HepG2 (cell line): ENCODE results near the gene SLC38A8. TPM values are rescaled to one million over a fixed set of nuclear protein-coding genes. Genes with fewer than 3 reads are reported as not detected.

Source experiments
- ATAC-seq: fragments of 200-7000 bp; cut with Tn5 transposase; 3 replicates; pipeline ENCODE4 v1.9.1; 2020; ENCODE audit warnings: mild to moderate bottlenecking, moderate library complexity
- BruUV-seq: library from RNA; stranded (reverse); fragments of 400-500 nt; replicated peaks from 2 replicates; lab custom pipeline; 2021; lab: Mats Ljungman, UMichigan
- CTCF ChIA-PET: fragments of 300-600 bp; formaldehyde crosslinking; extraction: SDS; loops from one replicate; lab custom pipeline; 2021; ENCODE audit warnings: low total read pairs, inconsistent platforms, low intra/inter-chr PET ratio; lab: Yijun Ruan, JAX
- POLR2A ChIA-PET: fragments of 350-600 bp; sonication (Branson Sonifier 250); formaldehyde crosslinking; loops from one replicate; lab custom pipeline; 2020; ENCODE audit warnings: antibody characterized with exemption, inconsistent platforms; lab: Yijun Ruan, JAX
- DNase-seq: peaks from one replicate; pipeline ENCODE4 v3.0.0-alpha.2; 2015; ENCODE audit warnings: low spot score
- FAIRE-seq: peaks from 3 replicates; lab custom pipeline; 2011; peaks lifted over from hg19 to GRCh38; lab: Jason Lieb, UNC
- H2AFZ ChIP-seq: one replicate; pipeline ENCODE4 v1.6.1; 2011; ENCODE audit warnings: low read length, inconsistent platforms
- H3K27ac ChIP-seq: fragments of 300-600 bp; 3 replicates; pipeline ENCODE4 v1.8.0; 2011; ENCODE audit warnings: mixed run types, mild to moderate bottlenecking, mixed read lengths, low read length, inconsistent platforms; ENCODE audit not compliant: insufficient read depth; ENCODE audit errors: extremely low read length
- H3K27me3 ChIP-seq, 2 experiments: fragments of 200-600 bp in 1 of 2; 2 replicates in 1 of 2; 3 replicates in 1 of 2; pipeline versions ENCODE4 v1.6.0 to v1.8.0; 2011; ENCODE audit warnings: low read length in 2 of 2, mild to moderate bottlenecking in 2 of 2, moderate library complexity in 2 of 2, inconsistent platforms in 1 of 2; ENCODE audit not compliant: insufficient read depth in 2 of 2, control insufficient read depth in 1 of 2
- H3K36me3 ChIP-seq, 2 experiments: fragments of 200-600 bp in 1 of 2; replicated peaks in 1 of 2; 2 replicates in 1 of 2; 3 replicates in 1 of 2; pipeline versions ENCODE4 v1.5.1 to v1.8.0; 2011; ENCODE audit warnings: low read length in 2 of 2, inconsistent platforms in 1 of 2; ENCODE audit not compliant: insufficient read depth in 2 of 2, control insufficient read depth in 1 of 2
- H3K4me1 ChIP-seq: 2 replicates; pipeline ENCODE4 v1.5.1; 2012; ENCODE audit warnings: low read length, inconsistent platforms; ENCODE audit not compliant: insufficient read depth
- H3K4me2 ChIP-seq: 2 replicates; pipeline ENCODE4 v1.6.0; 2011; ENCODE audit warnings: low read depth, low read length, inconsistent platforms
- H3K4me3 ChIP-seq, 3 experiments: fragments of 200-600 bp in 1 of 3; sonication (generic), shearing (Covaris generic) in 1 of 3; replicated peaks in 1 of 3; 2 replicates each; pipeline ENCODE4 v1.5.1; 2011 to 2016; ENCODE audit warnings: low read length in 3 of 3, inconsistent platforms in 2 of 3, low read depth in 2 of 3, mild to moderate bottlenecking in 2 of 3, control low read depth in 1 of 3, mixed read lengths in 1 of 3; ENCODE audit not compliant: insufficient read depth in 1 of 3
- H3K79me2 ChIP-seq: one replicate; pipeline ENCODE4 v1.6.1; 2011; ENCODE audit warnings: low read length, inconsistent platforms; ENCODE audit not compliant: insufficient read depth
- H3K9ac ChIP-seq: 2 replicates; pipeline ENCODE4 v1.6.0; 2011; ENCODE audit warnings: mild to moderate bottlenecking, low read depth, low read length, inconsistent platforms; ENCODE audit not compliant: insufficient read depth
- H3K9me3 ChIP-seq: 2 replicates; pipeline ENCODE4 v1.5.1; 2012; ENCODE audit warnings: mild to moderate bottlenecking, low read length
- H4K20me1 ChIP-seq: 2 replicates; pipeline ENCODE4 v1.6.0; 2011; ENCODE audit warnings: inconsistent platforms, mild to moderate bottlenecking, low read length, moderate library complexity; ENCODE audit not compliant: insufficient read depth
- CC2D1A ChIP-seq: sonication (generic); formaldehyde crosslinking; IDR thresholded peaks from 2 replicates; pipeline ENCODE4 v1.8.1; 2023; ENCODE audit warnings: mild to moderate bottlenecking, missing genetic modification reagents
- POLR2G ChIP-seq: fragments of 200-400 bp; formaldehyde crosslinking; IDR thresholded peaks from 2 replicates; pipeline ENCODE4 v1.6.1; 2018; ENCODE audit warnings: mild to moderate bottlenecking, low read depth, low read length, moderate library complexity
- ZKSCAN1 ChIP-seq: fragments of 150-350 bp; IDR thresholded peaks from 2 replicates; pipeline ENCODE4 v1.6.1; 2014; ENCODE audit warnings: low read length
- WGBS: methylation state at CpG from one replicate; pipeline ENCODE4 v1.1.6; 2017; ENCODE audit warnings: low lambda C conversion rate; 5-methylcytosine and 5-hydroxymethylcytosine counted together
- in situ Hi-C: cut with HindIII; loops from 2 replicates; pipeline ENCODE4 v1.10.0; 2017; ENCODE audit warnings: low pct_unique_long_range_greater_than_20kb; ENCODE audit not compliant: extremely low pct_ligation_motif_present
- intact Hi-C: fragments of 100-400 bp; cut with micrococcal nuclease; formaldehyde crosslinking; loops from one replicate; pipeline ENCODE4 v1.10.0; 2022; ENCODE audit not compliant: unreplicated experiment
- polyA plus RNA-seq, 8 experiments: library from polyadenylated mRNA; depleted of rRNA in 3 of 8; stranded (reverse) in 7 of 8; unstranded in 1 of 8; fragments of >200 nt; fragmentation: Illumina TruSeq in 4 of 8; extraction: Trizol in 4 of 8; gene quantifications; 2 replicates each; pipeline versions ENCODE4 v1.2.1 to v1.2.3, GENCODE V29; 2011 to 2016; ENCODE audit warnings: low read depth in 4 of 8, missing spikeins in 1 of 8, mixed read lengths in 1 of 8; ENCODE audit not compliant: insufficient read depth in 1 of 8
- total RNA-seq, 5 experiments: library from RNA; depleted of rRNA; stranded (reverse); fragments of >200 nt; fragmentation: Illumina TruSeq; extraction: Trizol; gene quantifications; 2 replicates each; pipeline ENCODE4 v1.2.3, GENCODE V29; 2016; ENCODE audit warnings: low read depth in 1 of 5
- TF ChIP-seq, protein P1 (sequence below): sonication (generic); formaldehyde crosslinking; IDR thresholded peaks from one replicate; pipeline ENCODE4 v1.5.1; 2020; ENCODE audit warnings: mild to moderate bottlenecking, missing genetic modification reagents; ENCODE audit errors: not compliant biosample characterization

The SLC38A8 gene
- total and polyA plus RNA-seq, 2 of the 13 experiments (the other 11 are each of a cell fraction or from before 2014, with no cell fraction given), result 0.24 to 0.37 TPM

DNA sequence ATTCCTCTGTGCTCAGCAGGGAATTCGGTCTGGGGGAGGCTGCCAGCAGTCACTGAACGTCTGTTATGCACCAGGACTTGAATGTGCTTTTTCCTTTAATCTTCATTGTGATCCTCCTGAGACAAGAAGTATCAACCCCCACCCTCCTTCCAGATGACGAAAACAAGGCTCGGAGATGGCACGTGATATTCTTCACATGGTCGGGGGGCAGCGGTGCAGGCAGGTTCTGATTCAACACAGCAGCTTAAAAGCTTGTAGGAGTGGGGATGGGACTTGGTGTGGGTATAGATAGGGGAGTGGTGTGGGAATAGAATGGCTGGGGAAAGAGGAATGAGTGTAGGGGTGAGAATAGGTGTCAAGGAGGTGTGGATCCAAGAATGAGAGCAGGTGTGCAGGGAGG lies 68.1 kb downstream of the SLC38A8 start (continued):
- TF ChIP-seq, protein P1, sequence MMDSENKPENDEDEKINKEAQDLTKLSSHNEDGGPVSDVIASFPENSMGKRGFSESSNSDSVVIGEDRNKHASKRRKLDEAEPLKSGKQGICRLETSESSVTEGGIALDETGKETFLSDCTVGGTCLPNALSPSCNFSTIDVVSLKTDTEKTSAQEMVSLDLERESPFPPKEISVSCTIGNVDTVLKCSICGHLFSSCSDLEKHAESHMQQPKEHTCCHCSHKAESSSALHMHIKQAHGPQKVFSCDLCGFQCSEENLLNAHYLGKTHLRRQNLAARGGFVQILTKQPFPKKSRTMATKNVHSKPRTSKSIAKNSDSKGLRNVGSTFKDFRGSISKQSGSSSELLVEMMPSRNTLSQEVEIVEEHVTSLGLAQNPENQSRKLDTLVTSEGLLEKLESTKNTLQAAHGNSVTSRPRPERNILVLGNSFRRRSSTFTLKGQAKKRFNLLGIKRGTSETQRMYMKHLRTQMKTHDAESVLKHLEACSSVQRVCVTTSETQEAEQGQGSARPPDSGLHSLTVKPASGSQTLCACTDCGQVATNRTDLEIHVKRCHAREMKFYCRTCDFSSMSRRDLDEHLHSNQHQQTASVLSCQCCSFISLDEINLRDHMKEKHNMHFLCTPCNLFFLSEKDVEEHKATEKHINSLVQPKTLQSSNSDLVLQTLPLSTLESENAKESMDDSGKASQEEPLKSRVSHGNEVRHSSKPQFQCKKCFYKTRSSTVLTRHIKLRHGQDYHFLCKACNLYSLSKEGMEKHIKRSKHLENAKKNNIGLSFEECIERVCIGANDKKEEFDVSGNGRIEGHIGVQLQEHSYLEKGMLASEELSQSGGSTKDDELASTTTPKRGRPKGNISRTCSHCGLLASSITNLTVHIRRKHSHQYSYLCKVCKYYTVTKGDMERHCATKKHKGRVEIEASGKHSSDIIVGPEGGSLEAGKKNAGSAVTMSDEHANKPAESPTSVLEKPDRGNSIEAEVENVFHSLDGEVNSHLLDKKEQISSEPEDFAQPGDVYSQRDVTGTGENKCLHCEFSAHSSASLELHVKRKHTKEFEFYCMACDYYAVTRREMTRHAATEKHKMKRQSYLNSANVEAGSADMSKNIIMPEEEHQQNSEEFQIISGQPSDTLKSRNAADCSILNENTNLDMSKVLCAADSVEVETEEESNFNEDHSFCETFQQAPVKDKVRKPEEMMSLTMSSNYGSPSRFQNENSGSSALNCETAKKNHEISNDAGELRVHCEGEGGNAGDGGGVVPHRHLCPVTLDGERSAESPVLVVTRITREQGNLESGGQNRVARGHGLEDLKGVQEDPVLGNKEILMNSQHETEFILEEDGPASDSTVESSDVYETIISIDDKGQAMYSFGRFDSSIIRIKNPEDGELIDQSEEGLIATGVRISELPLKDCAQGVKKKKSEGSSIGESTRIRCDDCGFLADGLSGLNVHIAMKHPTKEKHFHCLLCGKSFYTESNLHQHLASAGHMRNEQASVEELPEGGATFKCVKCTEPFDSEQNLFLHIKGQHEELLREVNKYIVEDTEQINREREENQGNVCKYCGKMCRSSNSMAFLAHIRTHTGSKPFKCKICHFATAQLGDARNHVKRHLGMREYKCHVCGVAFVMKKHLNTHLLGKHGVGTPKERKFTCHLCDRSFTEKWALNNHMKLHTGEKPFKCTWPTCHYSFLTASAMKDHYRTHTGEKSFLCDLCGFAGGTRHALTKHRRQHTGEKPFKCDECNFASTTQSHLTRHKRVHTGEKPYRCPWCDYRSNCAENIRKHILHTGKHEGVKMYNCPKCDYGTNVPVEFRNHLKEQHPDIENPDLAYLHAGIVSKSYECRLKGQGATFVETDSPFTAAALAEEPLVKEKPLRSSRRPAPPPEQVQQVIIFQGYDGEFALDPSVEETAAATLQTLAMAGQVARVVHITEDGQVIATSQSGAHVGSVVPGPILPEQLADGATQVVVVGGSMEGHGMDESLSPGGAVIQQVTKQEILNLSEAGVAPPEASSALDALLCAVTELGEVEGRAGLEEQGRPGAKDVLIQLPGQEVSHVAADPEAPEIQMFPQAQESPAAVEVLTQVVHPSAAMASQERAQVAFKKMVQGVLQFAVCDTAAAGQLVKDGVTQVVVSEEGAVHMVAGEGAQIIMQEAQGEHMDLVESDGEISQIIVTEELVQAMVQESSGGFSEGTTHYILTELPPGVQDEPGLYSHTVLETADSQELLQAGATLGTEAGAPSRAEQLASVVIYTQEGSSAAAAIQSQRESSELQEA (CRISPR knock-in tag), result no peak
- TF ChIP-seq CC2D1A, result no peak

DNA sequence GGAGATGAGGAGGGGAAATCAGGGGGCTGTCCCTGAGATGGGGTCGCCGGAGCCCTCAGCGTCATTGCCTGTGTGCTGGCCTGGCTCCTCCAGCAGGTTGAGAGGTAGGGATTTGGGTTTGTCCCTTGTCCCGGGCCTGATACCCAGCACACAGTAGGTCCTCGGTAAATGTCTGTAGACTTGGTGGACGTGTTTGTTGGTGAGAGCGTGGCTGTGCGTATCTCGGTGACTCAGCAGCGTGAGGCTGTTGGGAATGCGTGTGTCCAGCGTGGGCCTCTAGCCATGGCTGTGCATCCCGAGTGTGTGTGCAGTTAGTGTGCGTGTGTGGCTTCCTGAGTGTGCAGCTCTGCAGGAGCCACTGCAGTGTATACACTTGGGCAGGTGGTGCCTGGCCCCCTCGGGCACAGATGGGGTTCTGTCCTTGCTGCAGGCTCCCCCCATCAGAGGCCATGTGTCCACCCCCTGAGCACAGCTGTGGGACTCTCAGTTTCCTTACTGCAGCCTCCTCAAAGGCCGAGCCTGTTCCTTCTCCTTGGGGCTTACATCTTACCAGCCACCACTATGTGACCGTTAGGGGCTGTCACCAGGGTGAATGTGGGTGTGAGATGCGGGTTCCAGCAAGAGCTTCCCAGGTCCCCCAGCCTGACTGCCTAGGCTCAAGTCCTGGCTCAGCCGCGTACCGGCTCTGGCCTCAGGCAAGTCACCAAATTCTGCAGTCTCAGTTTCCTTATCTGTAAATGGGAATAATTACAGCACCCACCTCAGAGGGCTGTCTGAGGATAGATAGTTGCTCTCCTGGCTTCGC lies 68.8 kb downstream of the SLC38A8 start:
- H3K4me2 ChIP-seq, result no peak overlapping the region
- 46% methylated on average over 14 of the region's 22 CpGs for WGBS
- H3K27ac ChIP-seq, result no peak overlapping the region
- H3K9me3 ChIP-seq, result peaks cover 13% of the 10 kb centered on the region
- DNase-seq (no peak), FAIRE-seq (no peak), ATAC-seq (no peak)
- in situ Hi-C loops, result loop anchor here (25.0 kb wide), 1 partner anchor 214 kb away; the partner anchor contains the start of genes ADAD2 and TAF1C
- BruUV-seq, result no TSS peak
- intact Hi-C loops, result loop anchor here (5.0 kb wide), 2 partner anchors 69 to 934 kb away; partner anchors contain the start of gene SLC38A8
- H3K79me2 ChIP-seq, result no peaks in the 10 kb centered on the region
- TF ChIP-seq ZKSCAN1 (peak; percentile 66; the same call in 1 of the 2 replicates), POLR2G (no peak)
- peaks cover 5 to 53% of the 10 kb centered on the region in 2 experiments; a peak in 4 of 5 replicates for H3K27me3 ChIP-seq
- H3K36me3 ChIP-seq, result no peaks in the 10 kb centered on the region
- H3K4me3 ChIP-seq, result no peak overlapping the region
- no peak overlapping the region for H2AFZ ChIP-seq
- POLR2A ChIA-PET, result no interaction called here
- H3K4me1 ChIP-seq, result peaks cover 17% of the 10 kb centered on the region
- no peak overlapping the region for H3K9ac ChIP-seq
- H4K20me1 ChIP-seq, result peaks cover 3% of the 10 kb centered on the region; the same call in 1 of the 2 replicates
- CTCF ChIA-PET, result no interaction called here
